ENCODE data around the gene BAHD1. TPM values are rescaled to one million over a fixed set of nuclear protein-coding genes. Genes with fewer than 3 reads are reported as not detected.

The BAHD1 gene
- total and polyA plus RNA-seq, 2 donors (not counting 3 experiments of a cell fraction or from before 2014, with no cell fraction given), result 6.3 to 19.1 TPM

- intact Hi-C loops (cut with micrococcal nuclease), result no loop called here
- no peaks in the 10 kb centered on the region for H3K36me3 ChIP-seq (ENCODE audit: control insufficient read depth in 2 of 2, extremely low read depth in 1 of 2, insufficient read depth in 2 of 2, low read length in 2 of 2)
- no peak overlapping the region for H3K4me3 ChIP-seq (replicated peaks in 1 of 3; ENCODE audit: insufficient read depth in 1 of 3, low read depth in 1 of 3, low read length in 3 of 3)
- CTCF ChIA-PET, result interaction anchor here (1.0 to 1.7 kb wide), 5 partner anchors 10 to 156 kb away, joined by 3 to 4 read pairs (median 4); partner anchors contain the start of gene BAHD1
- peaks cover 17 to 32% of the 10 kb centered on the region in 2 experiments for H3K27me3 ChIP-seq (ENCODE audit: control insufficient read depth in 2 of 2, insufficient read depth in 2 of 2, low read length in 2 of 2)
- no peak for TF ChIP-seq CTCF (IDR thresholded peaks at IDR 0.05; ENCODE audit: extremely low read depth in 1 of 2, insufficient read depth in 1 of 2, low read depth in 1 of 2, low read length in 2 of 2)
- TF ChIP-seq EZH2 (IDR thresholded peaks at IDR 0.05; ENCODE audit: borderline replicate concordance, low read depth, low read length, severe bottlenecking), result no peak
- no peak for TF ChIP-seq FOS (IDR thresholded peaks at IDR 0.05; ENCODE audit: borderline replicate concordance, insufficient read depth, low read length)
- TF ChIP-seq POLR2AphosphoS5 (IDR thresholded peaks at IDR 0.05; ENCODE audit: insufficient read depth, low read depth, low read length), result no peak
- TF ChIP-seq JUN (IDR thresholded peaks at IDR 0.05; ENCODE audit: borderline replicate concordance, insufficient read depth, insufficient read length, low read depth), result no peak
- TF ChIP-seq MYC (IDR thresholded peaks at IDR 0.05; ENCODE audit: low read depth, low read length), result no peak
- no peak for TF ChIP-seq POLR2A (IDR thresholded peaks at IDR 0.05; ENCODE audit: low read depth, low read length)
- no peak for TF ChIP-seq GATA2 (IDR thresholded peaks at IDR 0.05; ENCODE audit: insufficient read depth, insufficient read length, low read depth, low read length)
- H2AFZ ChIP-seq (ENCODE audit: low read depth, low read length), result no peak overlapping the region
- H3K4me1 ChIP-seq (ENCODE audit: control insufficient read depth, extremely low read depth, insufficient read depth, low read length), result no peaks in the 10 kb centered on the region
- dilution Hi-C loops (cut with MboI; ENCODE audit: extremely low pct_ligation_motif_present, low sequenced_read_pairs), result no loop called here
- H3K9me3 ChIP-seq (replicated peaks; ENCODE audit: control insufficient read depth, insufficient read depth, low read length), result no peaks in the 10 kb centered on the region
- no peaks in the 10 kb centered on the region for H3K9me1 ChIP-seq (replicated peaks; ENCODE audit: control insufficient read depth, extremely low read depth, insufficient read depth, low read length)
- no peaks in the 10 kb centered on the region for H3K79me2 ChIP-seq (ENCODE audit: control insufficient read depth, insufficient read depth, low read length)
- POLR2A ChIA-PET, result no interaction called here
- H4K20me1 ChIP-seq (replicated peaks; ENCODE audit: control insufficient read depth, extremely low read depth, insufficient read depth, low read length), result no peaks in the 10 kb centered on the region
- BruUV-seq (replicated peaks), result no TSS peak
- no peak overlapping the region for H3K4me2 ChIP-seq (ENCODE audit: insufficient read depth, low read length)
- FAIRE-seq (no peak), DNase-seq (ENCODE audit: low read depth, low spot score) (no peak)
- no peak overlapping the region for H3K9ac ChIP-seq (replicated peaks; ENCODE audit: extremely low read depth, insufficient read depth, low read length)
- no peak overlapping the region for H3K27ac ChIP-seq (ENCODE audit: insufficient read depth, low read depth, low read length)
Measured at GRCh38 chr15:40429068-40429710, 11.6 kb upstream of the BAHD1 start.
